Tibial artery (tissue), 4 donors: Measurements from ENCODE around the gene STK26.

ENCODE experiments used
- DNase-seq, 2 donors: peaks; one replicate each; pipeline ENCODE4 v3.0.0-alpha.2; 2019
- H3K27ac ChIP-seq, 2 donors: fragments of 200-600 bp; sonication (generic) in 1 of 2; 1 replicate in 1 of 2; 2 replicates in 1 of 2; pipeline ENCODE4 v1.5.1; 2018 to 2019; ENCODE audit warnings: mild to moderate bottlenecking in 1 of 2
- H3K27me3 ChIP-seq, 2 donors: fragments of 200-600 bp; sonication (generic) in 1 of 2; one replicate each; pipeline versions ENCODE4 v1.5.1 to v1.6.0; 2016 to 2019
- H3K36me3 ChIP-seq, 3 donors: fragments of 200-600 bp; sonication (generic) in 2 of 3; one replicate each; pipeline ENCODE4 v1.5.1; 2016 to 2019; ENCODE audit warnings: mild to moderate bottlenecking in 2 of 3
- H3K4me1 ChIP-seq, 4 donors: fragments of 200-600 bp; sonication (generic) in 2 of 4; 1 replicate in 3 of 4; 2 replicates in 1 of 4; pipeline ENCODE4 v1.5.1; 2016 to 2019
- H3K4me3 ChIP-seq, 2 donors: fragments of 200-600 bp; sonication (generic) in 1 of 2; 1 replicate in 1 of 2; 2 replicates in 1 of 2; pipeline ENCODE4 v1.5.1; 2018 to 2019; ENCODE audit warnings: mild to moderate bottlenecking in 2 of 2
- H3K9me3 ChIP-seq, 3 donors: fragments of 200-600 bp; sonication (generic) in 1 of 3; one replicate each; pipeline ENCODE4 v1.5.1; 2016 to 2019
- intact Hi-C: fragments of 100-400 bp; cut with DNase I; formaldehyde crosslinking; loops from one replicate; pipeline ENCODE4 v1.15.0; 2023; ENCODE audit warnings: low total_unique reads
- TF ChIP-seq, protein P1 (sequence below), 2 experiments: fragments of 200-600 bp in 1 of 2; fragments of 450-650 bp in 1 of 2; IDR thresholded peaks; one replicate each; pipeline ENCODE4 v1.5.1; 2017 to 2019; ENCODE audit warnings: antibody characterized with exemption in 2 of 2, mild to moderate bottlenecking in 1 of 2, moderate library complexity in 1 of 2

The STK26 gene

DNA sequence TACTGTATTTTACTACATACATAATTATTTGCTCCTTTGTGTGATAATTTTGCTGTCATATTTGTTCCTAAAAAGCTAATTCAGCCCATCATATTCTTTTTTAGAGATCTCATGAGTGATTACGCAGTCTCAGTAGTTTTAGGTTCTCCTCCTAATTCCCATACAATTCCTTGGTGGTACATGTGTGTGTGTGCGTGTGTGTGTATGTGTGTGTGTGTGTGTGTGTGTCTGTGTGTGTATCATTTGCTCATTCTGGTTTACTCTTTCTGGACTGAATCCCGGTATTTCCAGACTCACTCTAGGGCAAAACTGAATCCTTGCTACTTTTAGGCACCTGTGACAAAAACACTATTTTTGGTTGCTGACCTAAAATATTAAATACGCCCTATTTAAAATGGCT lies 34.9 kb downstream of the STK26 start:
- TF ChIP-seq, protein P1, sequence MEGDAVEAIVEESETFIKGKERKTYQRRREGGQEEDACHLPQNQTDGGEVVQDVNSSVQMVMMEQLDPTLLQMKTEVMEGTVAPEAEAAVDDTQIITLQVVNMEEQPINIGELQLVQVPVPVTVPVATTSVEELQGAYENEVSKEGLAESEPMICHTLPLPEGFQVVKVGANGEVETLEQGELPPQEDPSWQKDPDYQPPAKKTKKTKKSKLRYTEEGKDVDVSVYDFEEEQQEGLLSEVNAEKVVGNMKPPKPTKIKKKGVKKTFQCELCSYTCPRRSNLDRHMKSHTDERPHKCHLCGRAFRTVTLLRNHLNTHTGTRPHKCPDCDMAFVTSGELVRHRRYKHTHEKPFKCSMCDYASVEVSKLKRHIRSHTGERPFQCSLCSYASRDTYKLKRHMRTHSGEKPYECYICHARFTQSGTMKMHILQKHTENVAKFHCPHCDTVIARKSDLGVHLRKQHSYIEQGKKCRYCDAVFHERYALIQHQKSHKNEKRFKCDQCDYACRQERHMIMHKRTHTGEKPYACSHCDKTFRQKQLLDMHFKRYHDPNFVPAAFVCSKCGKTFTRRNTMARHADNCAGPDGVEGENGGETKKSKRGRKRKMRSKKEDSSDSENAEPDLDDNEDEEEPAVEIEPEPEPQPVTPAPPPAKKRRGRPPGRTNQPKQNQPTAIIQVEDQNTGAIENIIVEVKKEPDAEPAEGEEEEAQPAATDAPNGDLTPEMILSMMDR (IDR thresholded peaks at IDR 0.05) = no peak
- no peaks in the 10 kb centered on the region for H3K4me1 ChIP-seq
- DNase-seq = no peak
- H3K36me3 ChIP-seq = no peaks in the 10 kb centered on the region
- H3K9me3 ChIP-seq = no peaks in the 10 kb centered on the region
- no peak overlapping the region for H3K4me3 ChIP-seq
- H3K27ac ChIP-seq = no peak overlapping the region
- no peaks in the 10 kb centered on the region for H3K27me3 ChIP-seq
- intact Hi-C loops = no loop called here

DNA sequence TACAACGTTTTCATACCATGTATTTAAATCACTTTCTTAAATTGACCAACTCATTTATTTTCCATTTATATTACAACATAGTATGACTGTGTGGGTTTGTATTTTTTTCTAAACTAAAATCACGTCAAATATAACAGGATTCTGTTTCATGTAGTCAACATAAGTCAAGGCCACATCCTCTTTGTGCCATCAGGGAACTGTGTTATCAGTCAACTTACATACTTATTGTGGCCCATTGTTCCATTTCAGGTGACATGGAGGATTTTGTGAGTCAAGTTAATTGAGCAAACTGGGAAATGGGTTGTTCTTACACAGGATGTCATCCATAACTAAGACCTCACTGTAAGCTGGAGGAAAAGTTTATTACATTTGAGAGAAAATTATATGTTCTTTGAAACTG lies 35.9 kb downstream of the STK26 start:
- TF ChIP-seq, protein P1 (IDR thresholded peaks at IDR 0.05) = no peak
- H3K27me3 ChIP-seq = no peaks in the 10 kb centered on the region
- H3K9me3 ChIP-seq = no peaks in the 10 kb centered on the region
- no peak for DNase-seq
- no peaks in the 10 kb centered on the region for H3K36me3 ChIP-seq
- no peak overlapping the region for H3K4me3 ChIP-seq
- intact Hi-C loops = no loop called here
- H3K27ac ChIP-seq = no peak overlapping the region
- no peaks in the 10 kb centered on the region for H3K4me1 ChIP-seq

DNA sequence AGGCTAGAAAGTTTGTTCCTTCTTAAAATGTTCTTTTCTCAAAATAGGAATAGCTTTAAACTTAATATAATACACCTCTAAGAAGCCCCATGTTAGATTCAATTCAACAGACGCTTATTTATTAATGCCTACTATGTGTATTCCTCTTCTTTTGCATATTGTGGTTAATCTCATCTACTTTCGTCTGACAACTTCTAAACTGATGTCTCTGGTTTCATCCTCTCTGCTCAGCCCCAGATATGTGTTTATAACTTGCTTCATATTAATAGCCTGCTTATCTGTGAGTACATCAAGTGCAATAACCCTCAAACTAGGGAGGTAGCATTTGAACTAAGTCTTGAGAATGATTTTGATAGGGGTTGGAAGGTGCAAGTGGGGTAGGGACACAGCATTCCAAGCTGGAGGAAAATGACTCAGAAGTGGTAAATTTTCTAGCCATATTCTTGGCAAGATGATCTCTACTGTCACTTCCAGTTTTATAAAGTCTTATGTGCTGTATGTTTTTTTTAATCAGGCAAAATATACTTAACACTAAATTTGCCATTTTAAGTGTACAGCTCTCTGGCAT lies 37.0 kb downstream of the STK26 start:
- TF ChIP-seq, protein P1 (IDR thresholded peaks at IDR 0.05) = no peak
- Histone ChIP-seq H3K27me3 (no peaks in the 10 kb centered on the region), H3K36me3 (no peaks in the 10 kb centered on the region), H3K27ac (no peak overlapping the region), H3K4me1 (no peaks in the 10 kb centered on the region), H3K4me3 (no peak overlapping the region), H3K9me3 (no peaks in the 10 kb centered on the region)
- intact Hi-C loops = no loop called here
- no peak for DNase-seq

DNA sequence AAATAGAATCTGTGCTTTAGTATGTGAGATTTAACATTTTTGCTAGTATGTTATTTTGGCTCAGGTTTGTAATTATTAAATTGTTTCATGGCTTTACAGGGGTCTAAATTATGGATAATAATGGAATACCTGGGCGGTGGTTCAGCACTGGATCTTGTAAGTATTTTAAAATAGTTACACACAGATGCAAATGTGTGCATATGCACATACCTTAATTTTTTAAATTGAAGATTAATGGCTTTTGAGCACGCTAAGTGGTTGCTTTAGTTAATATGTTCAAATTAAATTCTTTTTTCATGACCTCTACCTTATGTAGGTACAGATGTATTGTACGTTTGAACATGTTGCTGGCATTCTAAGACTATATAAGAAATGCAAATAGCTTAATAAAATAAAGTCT lies 40.2 kb downstream of the STK26 start:
- TF ChIP-seq, protein P1 (IDR thresholded peaks at IDR 0.05) = no peak
- H3K9me3 ChIP-seq = no peaks in the 10 kb centered on the region
- no peaks in the 10 kb centered on the region for H3K27me3 ChIP-seq
- DNase-seq = no peak
- no peaks in the 10 kb centered on the region for H3K36me3 ChIP-seq
- no peaks in the 10 kb centered on the region for H3K4me1 ChIP-seq
- H3K27ac ChIP-seq = no peak overlapping the region
- intact Hi-C loops = no loop called here
- H3K4me3 ChIP-seq = no peak overlapping the region

DNA sequence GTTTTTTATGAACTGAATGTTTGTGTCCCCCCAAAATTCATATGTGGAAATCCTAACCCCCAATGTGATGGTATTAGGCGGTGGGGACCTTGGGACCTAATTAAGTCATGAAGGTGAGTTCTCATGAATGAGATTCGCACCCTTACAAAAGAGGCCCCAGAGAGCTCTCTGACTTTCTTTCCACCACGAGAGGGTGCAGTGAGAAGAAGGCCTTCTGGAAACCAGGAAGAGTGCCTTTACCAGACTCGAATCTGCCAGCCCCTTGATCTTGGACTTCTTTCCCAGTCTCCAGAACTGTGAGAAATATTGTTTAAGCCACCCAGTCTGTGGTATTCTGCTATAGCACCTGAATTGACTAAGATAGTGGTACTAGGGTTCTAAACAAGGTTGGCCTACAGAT lies 40.8 kb downstream of the STK26 start:
- no peak for DNase-seq
- Histone ChIP-seq H3K36me3 (no peaks in the 10 kb centered on the region), H3K27ac (no peak overlapping the region), H3K4me3 (no peak overlapping the region), H3K4me1 (no peaks in the 10 kb centered on the region), H3K9me3 (no peaks in the 10 kb centered on the region), H3K27me3 (no peaks in the 10 kb centered on the region)
- intact Hi-C loops = no loop called here
- TF ChIP-seq, protein P1 (IDR thresholded peaks at IDR 0.05) = no peak

DNA sequence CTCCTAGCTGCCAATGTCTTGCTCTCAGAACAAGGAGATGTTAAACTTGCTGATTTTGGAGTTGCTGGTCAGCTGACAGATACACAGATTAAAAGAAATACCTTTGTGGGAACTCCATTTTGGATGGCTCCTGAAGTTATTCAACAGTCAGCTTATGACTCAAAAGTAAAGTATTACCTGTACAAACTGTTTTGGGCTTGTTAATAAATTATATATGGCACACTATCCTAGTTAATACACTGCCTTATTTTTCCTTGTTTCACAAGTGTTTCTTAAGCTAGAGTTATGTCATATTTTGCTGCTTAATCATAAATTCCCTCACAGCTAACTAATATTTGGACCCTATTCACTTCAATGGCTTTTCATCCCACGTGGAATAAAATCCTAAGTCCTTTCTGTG lies 45.3 kb downstream of the STK26 start:
- H3K4me1 ChIP-seq = no peaks in the 10 kb centered on the region
- no peak overlapping the region for H3K4me3 ChIP-seq
- TF ChIP-seq, protein P1 (IDR thresholded peaks at IDR 0.05) = no peak
- H3K27ac ChIP-seq = no peak overlapping the region
- no peaks in the 10 kb centered on the region for H3K36me3 ChIP-seq
- intact Hi-C loops = no loop called here
- no peaks in the 10 kb centered on the region for H3K9me3 ChIP-seq
- no peaks in the 10 kb centered on the region for H3K27me3 ChIP-seq
- DNase-seq = no peak
